HEK293 (cell line): ENCODE measurements around the gene TMEM72.

Experiments
- GLIS1 ChIP-seq: fragments of 450-650 bp; formaldehyde crosslinking; IDR thresholded peaks from 2 replicates; pipeline ENCODE4 v1.5.1; 2016; ENCODE audit warnings: missing biosample characterization, missing genetic modification characterization
- KLF16 ChIP-seq: fragments of 450-650 bp; formaldehyde crosslinking; IDR thresholded peaks from 2 replicates; pipeline ENCODE4 v1.5.1; 2017; ENCODE audit warnings: missing biosample characterization, missing genetic modification characterization
- ZNF10 ChIP-seq: fragments of 450-650 bp; formaldehyde crosslinking; IDR thresholded peaks from 2 replicates; pipeline ENCODE4 v1.5.1; 2017; ENCODE audit warnings: missing biosample characterization, missing genetic modification characterization
- ZNF121 ChIP-seq: fragments of 450-650 bp; formaldehyde crosslinking; IDR thresholded peaks from 2 replicates; pipeline ENCODE4 v1.5.1; 2016; ENCODE audit warnings: missing biosample characterization, missing genetic modification characterization
- ZNF555 ChIP-seq: fragments of 450-650 bp; formaldehyde crosslinking; conservative IDR thresholded peaks from 2 replicates; pipeline ENCODE4 v1.5.1; 2017; ENCODE audit warnings: missing biosample characterization, mild to moderate bottlenecking, missing genetic modification characterization, inconsistent platforms
- TF ChIP-seq, protein P1 (sequence below): fragments of 450-650 bp; formaldehyde crosslinking; IDR thresholded peaks from 2 replicates; pipeline ENCODE4 v1.5.1; 2016; ENCODE audit warnings: missing biosample characterization, missing genetic modification characterization
- TF ChIP-seq, protein P2 (sequence below): fragments of 450-650 bp; formaldehyde crosslinking; IDR thresholded peaks from 2 replicates; pipeline ENCODE4 v1.5.1; 2016; ENCODE audit warnings: missing biosample characterization, missing genetic modification characterization, low read depth

GRCh38 chr10:44976352-44977198, 65.4 kb downstream of the TMEM72 start:
- no peak for TF ChIP-seq ZNF10 (tag by site-specific recombination)
- TF ChIP-seq, protein P1, sequence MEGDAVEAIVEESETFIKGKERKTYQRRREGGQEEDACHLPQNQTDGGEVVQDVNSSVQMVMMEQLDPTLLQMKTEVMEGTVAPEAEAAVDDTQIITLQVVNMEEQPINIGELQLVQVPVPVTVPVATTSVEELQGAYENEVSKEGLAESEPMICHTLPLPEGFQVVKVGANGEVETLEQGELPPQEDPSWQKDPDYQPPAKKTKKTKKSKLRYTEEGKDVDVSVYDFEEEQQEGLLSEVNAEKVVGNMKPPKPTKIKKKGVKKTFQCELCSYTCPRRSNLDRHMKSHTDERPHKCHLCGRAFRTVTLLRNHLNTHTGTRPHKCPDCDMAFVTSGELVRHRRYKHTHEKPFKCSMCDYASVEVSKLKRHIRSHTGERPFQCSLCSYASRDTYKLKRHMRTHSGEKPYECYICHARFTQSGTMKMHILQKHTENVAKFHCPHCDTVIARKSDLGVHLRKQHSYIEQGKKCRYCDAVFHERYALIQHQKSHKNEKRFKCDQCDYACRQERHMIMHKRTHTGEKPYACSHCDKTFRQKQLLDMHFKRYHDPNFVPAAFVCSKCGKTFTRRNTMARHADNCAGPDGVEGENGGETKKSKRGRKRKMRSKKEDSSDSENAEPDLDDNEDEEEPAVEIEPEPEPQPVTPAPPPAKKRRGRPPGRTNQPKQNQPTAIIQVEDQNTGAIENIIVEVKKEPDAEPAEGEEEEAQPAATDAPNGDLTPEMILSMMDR (tag by site-specific recombination), result no peak
- TF ChIP-seq GLIS1 (tag by site-specific recombination), result no peak
- TF ChIP-seq ZNF121 (tag by site-specific recombination), result no peak
- TF ChIP-seq KLF16 (tag by site-specific recombination), result no peak
- no peak for TF ChIP-seq ZNF555 (tag by site-specific recombination)
- TF ChIP-seq, protein P2, sequence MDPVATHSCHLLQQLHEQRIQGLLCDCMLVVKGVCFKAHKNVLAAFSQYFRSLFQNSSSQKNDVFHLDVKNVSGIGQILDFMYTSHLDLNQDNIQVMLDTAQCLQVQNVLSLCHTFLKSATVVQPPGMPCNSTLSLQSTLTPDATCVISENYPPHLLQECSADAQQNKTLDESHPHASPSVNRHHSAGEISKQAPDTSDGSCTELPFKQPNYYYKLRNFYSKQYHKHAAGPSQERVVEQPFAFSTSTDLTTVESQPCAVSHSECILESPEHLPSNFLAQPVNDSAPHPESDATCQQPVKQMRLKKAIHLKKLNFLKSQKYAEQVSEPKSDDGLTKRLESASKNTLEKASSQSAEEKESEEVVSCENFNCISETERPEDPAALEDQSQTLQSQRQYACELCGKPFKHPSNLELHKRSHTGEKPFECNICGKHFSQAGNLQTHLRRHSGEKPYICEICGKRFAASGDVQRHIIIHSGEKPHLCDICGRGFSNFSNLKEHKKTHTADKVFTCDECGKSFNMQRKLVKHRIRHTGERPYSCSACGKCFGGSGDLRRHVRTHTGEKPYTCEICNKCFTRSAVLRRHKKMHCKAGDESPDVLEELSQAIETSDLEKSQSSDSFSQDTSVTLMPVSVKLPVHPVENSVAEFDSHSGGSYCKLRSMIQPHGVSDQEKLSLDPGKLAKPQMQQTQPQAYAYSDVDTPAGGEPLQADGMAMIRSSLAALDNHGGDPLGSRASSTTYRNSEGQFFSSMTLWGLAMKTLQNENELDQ, result no peak
